IMR-90 (cell line): ENCODE measurements around the gene LINC00305. TPM values are rescaled to one million over a fixed set of nuclear protein-coding genes. Genes with fewer than 3 reads are reported as not detected.

Source experiments
- ATAC-seq: fragments of 200-7000 bp; cut with Tn5 transposase; 2 replicates; pipeline ENCODE4 v1.9.1; 2020; ENCODE audit warnings: low read depth, mild to moderate bottlenecking, moderate library complexity
- BruUV-seq: library from RNA; stranded (reverse); fragments of 400-500 nt; replicated peaks from 2 replicates; lab custom pipeline; 2021; lab: Mats Ljungman, UMichigan
- CTCF ChIA-PET: fragments of 300-600 bp; formaldehyde crosslinking; extraction: SDS; loops from one replicate; lab custom pipeline; 2021; ENCODE audit warnings: antibody characterized with exemption; lab: Yijun Ruan, JAX
- POLR2A ChIA-PET: fragments of 300-600 bp; sonication (Branson Sonifier 250); formaldehyde crosslinking; loops from one replicate; lab custom pipeline; 2022; ENCODE audit warnings: antibody characterized with exemption; ENCODE audit not compliant: unreplicated experiment; lab: Charles Lee
- DNase-seq: peaks from one replicate; pipeline ENCODE4 v3.0.0; 2013
- H2AFZ ChIP-seq: replicated peaks from 2 replicates; pipeline ENCODE3; 2013; ENCODE audit warnings: low read length, mild to moderate bottlenecking; ENCODE audit not compliant: poor library complexity
- H2AK5ac ChIP-seq: 2 replicates; pipeline ENCODE4 v1.6.1; 2013; ENCODE audit warnings: low read depth, low read length, inconsistent platforms
- H2AK9ac ChIP-seq: replicated peaks from 2 replicates; pipeline ENCODE3; 2013; ENCODE audit warnings: mild to moderate bottlenecking, low read depth, low read length, moderate library complexity; ENCODE audit not compliant: poor library complexity
- H2BK120ac ChIP-seq: 2 replicates; pipeline ENCODE4 v1.6.1; 2013; ENCODE audit warnings: low read depth, low read length, inconsistent platforms
- H2BK15ac ChIP-seq: 3 replicates; pipeline ENCODE4 v1.6.1; 2013; ENCODE audit warnings: low read depth, low read length, inconsistent platforms
- H2BK20ac ChIP-seq: 2 replicates; pipeline ENCODE4 v1.6.1; 2013; ENCODE audit warnings: low read depth, mild to moderate bottlenecking, inconsistent platforms, low read length, moderate library complexity
- H2BK5ac ChIP-seq: 2 replicates; pipeline ENCODE4 v1.6.1; 2013; ENCODE audit warnings: mild to moderate bottlenecking, low read depth, low read length, inconsistent platforms; ENCODE audit not compliant: poor library complexity, severe bottlenecking
- H3K14ac ChIP-seq: replicated peaks from 2 replicates; pipeline ENCODE4 v1.6.1; 2013; ENCODE audit warnings: low read depth, low read length, inconsistent platforms
- H3K18ac ChIP-seq: 2 replicates; pipeline ENCODE4 v1.6.1; 2013; ENCODE audit warnings: low read depth, low read length, control low read depth
- H3K23ac ChIP-seq: 2 replicates; pipeline ENCODE4 v1.6.1; 2013; ENCODE audit warnings: low read depth, low read length, inconsistent platforms
- H3K27ac ChIP-seq: 2 replicates; pipeline ENCODE4 v1.5.1; 2013; ENCODE audit warnings: mild to moderate bottlenecking, control low read depth, low read length; ENCODE audit not compliant: insufficient read depth
- H3K27me3 ChIP-seq: 2 replicates; pipeline ENCODE4 v1.6.1; 2013; ENCODE audit warnings: low read length; ENCODE audit not compliant: control insufficient read depth, insufficient read depth
- H3K36me3 ChIP-seq: 2 replicates; pipeline ENCODE4 v1.6.1; 2013; ENCODE audit warnings: low read length, mixed read lengths; ENCODE audit not compliant: control insufficient read depth, insufficient read depth
- H3K4ac ChIP-seq: 2 replicates; pipeline ENCODE4 v1.6.1; 2013; ENCODE audit warnings: low read depth, low read length, inconsistent platforms
- H3K4me1 ChIP-seq: 2 replicates; pipeline ENCODE4 v1.6.1; 2013; ENCODE audit warnings: low read length, mixed read lengths; ENCODE audit not compliant: control insufficient read depth, insufficient read depth
- H3K4me2 ChIP-seq: 2 replicates; pipeline ENCODE4 v1.6.1; 2013; ENCODE audit warnings: low read depth, mild to moderate bottlenecking, control low read depth, low read length, moderate library complexity
- H3K4me3 ChIP-seq: 2 replicates; pipeline ENCODE4 v1.5.1; 2013; ENCODE audit warnings: low read depth, mild to moderate bottlenecking, control low read depth, low read length, moderate library complexity; ENCODE audit not compliant: insufficient read depth
- H3K56ac ChIP-seq: 2 replicates; pipeline ENCODE4 v1.6.1; 2013; ENCODE audit warnings: low read length, inconsistent platforms; ENCODE audit not compliant: insufficient read depth; ENCODE audit errors: extremely low read depth
- H3K79me1 ChIP-seq, 2 experiments: 2 replicates each; pipeline ENCODE4 v1.6.1; 2013; ENCODE audit warnings: low read length in 2 of 2, inconsistent platforms in 1 of 2, low read depth in 1 of 2
- H3K9ac ChIP-seq: 2 replicates; pipeline ENCODE4 v1.6.1; 2013; ENCODE audit warnings: low read depth, low read length, control low read depth
- H3K9me1 ChIP-seq: 2 replicates; pipeline ENCODE4 v1.6.1; 2013; ENCODE audit warnings: low read length, inconsistent platforms; ENCODE audit not compliant: insufficient read depth
- H3K9me3 ChIP-seq: 2 replicates; pipeline ENCODE4 v1.6.1; 2013; ENCODE audit warnings: low read length; ENCODE audit not compliant: control insufficient read depth, insufficient read depth
- H4K20me1 ChIP-seq: 2 replicates; pipeline ENCODE4 v1.6.1; 2013; ENCODE audit warnings: low read length, inconsistent platforms; ENCODE audit not compliant: insufficient read depth
- H4K5ac ChIP-seq: 2 replicates; pipeline ENCODE4 v1.6.1; 2013; ENCODE audit warnings: mild to moderate bottlenecking, low read depth, low read length, control low read depth
- H4K8ac ChIP-seq, 2 experiments: 2 replicates each; pipeline ENCODE4 v1.6.1; 2013; ENCODE audit warnings: low read depth in 2 of 2, low read length in 2 of 2, control low read depth in 1 of 2, inconsistent platforms in 1 of 2
- H4K91ac ChIP-seq: 2 replicates; pipeline ENCODE4 v1.6.1; 2013; ENCODE audit warnings: low read depth, low read length, inconsistent platforms; ENCODE audit not compliant: insufficient read depth
- BHLHE40 ChIP-seq: fragments of 150-350 bp; IDR thresholded peaks from 2 replicates; pipeline ENCODE4 v1.6.1; 2016; ENCODE audit warnings: mild to moderate bottlenecking, low read depth, low read length
- CEBPB ChIP-seq: IDR thresholded peaks from 2 replicates; pipeline ENCODE4 v1.6.1; 2012; ENCODE audit warnings: low read depth, low read length, improper control_type of control experiment
- CHD1 ChIP-seq: IDR thresholded peaks from 2 replicates; pipeline ENCODE4 v1.6.1; 2012; ENCODE audit warnings: low read depth, low read length, improper control_type of control experiment
- CTCF ChIP-seq: conservative IDR thresholded peaks from 2 replicates; pipeline ENCODE4 v1.5.1; 2012; ENCODE audit warnings: mild to moderate bottlenecking, low read depth, low read length, improper control_type of control experiment
- ELK1 ChIP-seq: fragments of 150-350 bp; IDR thresholded peaks from 2 replicates; pipeline ENCODE4 v1.6.1; 2016; ENCODE audit warnings: low read depth, mild to moderate bottlenecking, low read length, moderate library complexity, borderline replicate concordance
- FOS ChIP-seq: fragments of 150-350 bp; IDR thresholded peaks from 2 replicates; pipeline ENCODE4 v1.6.1; 2016; ENCODE audit warnings: low read depth, low read length
- MAFK ChIP-seq: IDR thresholded peaks from 2 replicates; pipeline ENCODE4 v1.6.1; 2012; ENCODE audit warnings: low read depth, low read length, improper control_type of control experiment
- MAZ ChIP-seq: IDR thresholded peaks from 2 replicates; pipeline ENCODE4 v1.6.1; 2012; ENCODE audit warnings: low read depth, mild to moderate bottlenecking, low read length, improper control_type of control experiment, moderate library complexity, borderline replicate concordance
- MXI1 ChIP-seq: IDR thresholded peaks from 2 replicates; pipeline ENCODE4 v1.6.1; 2012; ENCODE audit warnings: low read depth, mild to moderate bottlenecking, low read length, moderate library complexity, borderline replicate concordance
- NFE2L2 ChIP-seq: fragments of 150-350 bp; IDR thresholded peaks from 2 replicates; pipeline ENCODE4 v1.6.1; 2016; ENCODE audit warnings: low read depth, mild to moderate bottlenecking, low read length
- POLR2A ChIP-seq: IDR thresholded peaks from 2 replicates; pipeline ENCODE4 v1.6.1; 2012; ENCODE audit warnings: mild to moderate bottlenecking, low read depth, low read length
- RAD21 ChIP-seq: IDR thresholded peaks from 2 replicates; pipeline ENCODE4 v1.6.1; 2012; ENCODE audit warnings: low read length, improper control_type of control experiment
- RCOR1 ChIP-seq: IDR thresholded peaks from 2 replicates; pipeline ENCODE4 v1.6.1; 2012; ENCODE audit warnings: mild to moderate bottlenecking, low read length, improper control_type of control experiment; ENCODE audit not compliant: insufficient replicate concordance
- RFX5 ChIP-seq: IDR thresholded peaks from 2 replicates; pipeline ENCODE4 v1.8.0; 2012; ENCODE audit warnings: low read depth, mild to moderate bottlenecking, low read length, moderate library complexity
- SMC3 ChIP-seq: fragments of 150-350 bp; IDR thresholded peaks from 2 replicates; pipeline ENCODE4 v1.6.1; 2016; ENCODE audit warnings: low read depth, mild to moderate bottlenecking, antibody characterized with exemption, low read length, moderate library complexity
- WGBS, 2 experiments: methylation state at CpG; one replicate each; pipeline versions ENCODE4 v1.1.5 to v1.1.7; 2013; ENCODE audit warnings: missing lambda C conversion rate in 2 of 2; ENCODE audit not compliant: insufficient read length in 1 of 2; ENCODE audit errors: extremely low coverage in 2 of 2; 5-methylcytosine and 5-hydroxymethylcytosine counted together
- dilution Hi-C: fragments of 300-500 bp; cut with HindIII; formaldehyde crosslinking; loops from one replicate; pipeline ENCODE4 v1.14.3; 2018; ENCODE audit warnings: low sequenced_read_pairs; ENCODE audit not compliant: unreplicated experiment
- in situ Hi-C: fragments of 300-500 bp; cut with MboI; formaldehyde crosslinking; loops from 3 replicates; pipeline ENCODE4 v1.14.3; 2019; ENCODE audit warnings: low sequenced_read_pairs, inconsistent platforms, mixed read lengths
- intact Hi-C: fragments of 100-400 bp; cut with micrococcal nuclease; formaldehyde crosslinking; loops from 2 replicates; pipeline ENCODE4 v1.10.0; 2022
- polyA plus RNA-seq, 3 experiments: library from polyadenylated mRNA; depleted of rRNA; stranded (reverse); fragments of >200 nt; gene quantifications; 2 replicates each; pipeline ENCODE4 v1.2.3, GENCODE V29; 2012; ENCODE audit warnings: low replicate concordance in 1 of 3
- total RNA-seq: library from RNA; depleted of rRNA; stranded (reverse); fragments of >200 nt; gene quantifications from 2 replicates; pipeline ENCODE4 v1.2.3, GENCODE V29; 2012
- TF ChIP-seq, protein P1 (sequence below): fragments of 150-350 bp; IDR thresholded peaks from 2 replicates; pipeline ENCODE4 v1.6.1; 2017; ENCODE audit warnings: mild to moderate bottlenecking, antibody characterized with exemption, low read length, low read depth

The LINC00305 gene
- total and polyA plus RNA-seq, 2 of the 4 experiments (the other 2 are of a cell fraction) = not detected

DNA sequence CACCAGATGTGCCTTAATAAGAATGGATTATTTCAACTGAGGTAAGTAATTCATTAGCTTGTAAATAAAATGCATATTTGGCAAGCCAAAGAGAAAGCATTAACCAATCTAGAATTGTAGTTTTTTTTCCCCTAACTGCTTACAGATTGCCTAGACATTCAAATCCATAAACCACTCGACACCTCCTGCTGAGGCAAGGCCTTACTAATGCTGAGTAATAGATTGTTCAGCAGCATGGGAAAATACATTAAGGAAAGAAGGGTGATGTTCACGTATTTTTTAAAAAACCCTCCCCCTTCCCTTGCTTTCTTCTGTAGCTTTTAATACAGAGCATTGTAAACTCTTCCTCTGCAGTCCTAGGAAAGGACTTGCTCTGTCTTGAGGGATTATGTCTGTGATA, 17.0 kb upstream of the LINC00305 start:
- intact Hi-C loops (no loop called here), dilution Hi-C loops (no loop called here), in situ Hi-C loops (no loop called here)
- Histone ChIP-seq H2AK5ac (no peak overlapping the region), H2BK15ac (no peak overlapping the region), H2AK9ac (no peak overlapping the region), H3K23ac (no peak overlapping the region), H3K9me1 (no peaks in the 10 kb centered on the region), H2BK120ac (no peak overlapping the region), H2BK5ac (no peak overlapping the region), H3K79me1 (no peaks in the 10 kb centered on the region), H2BK20ac (no peak overlapping the region), H4K5ac (no peak overlapping the region), H3K9me3 (peaks cover 4% of the 10 kb centered on the region), H2AFZ (no peak overlapping the region), H3K18ac (no peak overlapping the region), H3K36me3 (no peaks in the 10 kb centered on the region), H3K14ac (no peak overlapping the region), H3K9ac (no peak overlapping the region), H3K4me1 (no peaks in the 10 kb centered on the region), H3K4ac (no peak overlapping the region), H3K4me2 (no peak overlapping the region), H3K27me3 (no peaks in the 10 kb centered on the region), H4K20me1 (no peaks in the 10 kb centered on the region), H3K27ac (no peak overlapping the region), H3K4me3 (no peak overlapping the region), H4K91ac (no peak overlapping the region), H4K8ac (no peak overlapping the region), H3K56ac (no peak overlapping the region)
- ChIA-PET CTCF (no interaction called here), POLR2A (no interaction called here)
- no peak for ATAC-seq
- DNase-seq = no peak
- no CpG with 5 or more reads among the region's 2 CpGs for WGBS, 2 experiments
- no TSS peak for BruUV-seq
- TF ChIP-seq CEBPB (no peak), CHD1 (no peak), RAD21 (no peak), FOS (no peak), MXI1 (no peak), RCOR1 (no peak), CTCF (no peak), NFE2L2 (no peak), MAZ (no peak), POLR2A (no peak), BHLHE40 (no peak), MAFK (no peak), RFX5 (no peak), SMC3 (no peak), ELK1 (no peak)
- TF ChIP-seq, protein P1, sequence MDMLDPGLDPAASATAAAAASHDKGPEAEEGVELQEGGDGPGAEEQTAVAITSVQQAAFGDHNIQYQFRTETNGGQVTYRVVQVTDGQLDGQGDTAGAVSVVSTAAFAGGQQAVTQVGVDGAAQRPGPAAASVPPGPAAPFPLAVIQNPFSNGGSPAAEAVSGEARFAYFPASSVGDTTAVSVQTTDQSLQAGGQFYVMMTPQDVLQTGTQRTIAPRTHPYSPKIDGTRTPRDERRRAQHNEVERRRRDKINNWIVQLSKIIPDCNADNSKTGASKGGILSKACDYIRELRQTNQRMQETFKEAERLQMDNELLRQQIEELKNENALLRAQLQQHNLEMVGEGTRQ = no peak
